Measurements from ENCODE around the gene ABCA7.

Gene ABCA7

DNA sequence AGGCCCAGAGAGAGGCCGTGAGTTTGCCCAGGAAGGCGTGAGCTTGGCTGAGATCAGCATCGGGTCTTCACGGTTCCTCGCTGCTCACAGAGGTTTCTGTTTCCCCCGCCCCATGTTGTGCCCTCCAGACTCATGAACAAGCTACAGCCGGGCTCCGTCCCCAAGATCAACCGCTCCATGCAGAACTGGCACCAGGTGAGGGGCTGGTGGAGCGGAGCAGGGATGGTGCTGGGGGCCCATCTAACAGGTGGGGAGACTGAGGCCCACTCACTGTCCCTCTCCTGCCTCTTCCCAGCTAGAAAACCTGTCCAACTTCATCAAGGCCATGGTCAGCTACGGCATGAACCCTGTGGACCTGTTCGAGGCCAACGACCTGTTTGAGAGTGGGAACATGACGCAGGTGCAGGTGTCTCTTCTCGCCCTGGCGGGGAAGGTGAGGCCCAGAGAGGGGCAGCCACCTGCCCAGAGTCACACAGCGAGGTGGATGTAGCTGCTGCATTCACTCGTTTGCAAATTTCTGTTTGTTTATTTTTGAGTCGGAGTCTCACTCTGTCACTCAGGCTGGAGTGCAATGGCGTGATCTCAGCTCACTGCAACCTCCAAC, 7.5 kb upstream of the ABCA7 start:
- TF ChIP-seq, protein P1, sequence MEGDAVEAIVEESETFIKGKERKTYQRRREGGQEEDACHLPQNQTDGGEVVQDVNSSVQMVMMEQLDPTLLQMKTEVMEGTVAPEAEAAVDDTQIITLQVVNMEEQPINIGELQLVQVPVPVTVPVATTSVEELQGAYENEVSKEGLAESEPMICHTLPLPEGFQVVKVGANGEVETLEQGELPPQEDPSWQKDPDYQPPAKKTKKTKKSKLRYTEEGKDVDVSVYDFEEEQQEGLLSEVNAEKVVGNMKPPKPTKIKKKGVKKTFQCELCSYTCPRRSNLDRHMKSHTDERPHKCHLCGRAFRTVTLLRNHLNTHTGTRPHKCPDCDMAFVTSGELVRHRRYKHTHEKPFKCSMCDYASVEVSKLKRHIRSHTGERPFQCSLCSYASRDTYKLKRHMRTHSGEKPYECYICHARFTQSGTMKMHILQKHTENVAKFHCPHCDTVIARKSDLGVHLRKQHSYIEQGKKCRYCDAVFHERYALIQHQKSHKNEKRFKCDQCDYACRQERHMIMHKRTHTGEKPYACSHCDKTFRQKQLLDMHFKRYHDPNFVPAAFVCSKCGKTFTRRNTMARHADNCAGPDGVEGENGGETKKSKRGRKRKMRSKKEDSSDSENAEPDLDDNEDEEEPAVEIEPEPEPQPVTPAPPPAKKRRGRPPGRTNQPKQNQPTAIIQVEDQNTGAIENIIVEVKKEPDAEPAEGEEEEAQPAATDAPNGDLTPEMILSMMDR (IDR thresholded peaks at IDR 0.05; ENCODE audit: control insufficient read depth, insufficient read depth, low read depth, low read length, missing control alignments): no peak
- no peak overlapping the region for H3K4me3 ChIP-seq (ENCODE audit: control insufficient read depth, low read depth, low read length)
- DNase-seq (ENCODE audit: low read depth): no peak

DNA sequence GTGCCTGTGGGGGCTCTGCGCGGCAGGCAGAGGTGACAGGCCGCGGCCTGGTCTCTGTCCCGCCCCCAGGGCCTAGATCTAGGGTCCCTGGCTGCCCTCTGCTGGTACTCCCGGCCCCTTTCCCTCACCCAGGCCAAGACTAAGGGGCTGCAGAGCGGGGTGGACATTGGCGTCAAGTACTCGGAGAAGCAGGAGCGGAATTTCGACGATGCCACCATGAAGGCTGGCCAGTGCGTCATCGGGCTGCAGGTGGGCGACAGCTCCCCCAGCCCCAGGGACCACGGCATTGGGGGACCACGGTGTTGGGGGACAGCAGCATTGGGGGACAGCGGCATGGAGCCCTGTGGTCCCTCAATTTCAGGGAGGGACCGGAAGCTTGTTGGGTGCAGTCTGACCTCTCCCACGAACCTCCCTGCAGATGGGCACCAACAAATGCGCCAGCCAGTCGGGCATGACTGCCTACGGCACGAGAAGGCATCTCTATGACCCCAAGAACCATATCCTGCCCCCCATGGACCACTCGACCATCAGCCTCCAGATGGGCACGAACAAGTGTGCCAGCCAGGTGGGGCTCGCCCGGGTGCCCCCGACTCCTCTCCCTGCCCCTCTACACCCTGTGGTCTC, 3.8 kb upstream of the ABCA7 start:
- TF ChIP-seq, protein P1 (IDR thresholded peaks at IDR 0.05; ENCODE audit: control insufficient read depth, insufficient read depth, low read depth, low read length, missing control alignments): no peak
- no peak for DNase-seq (ENCODE audit: low read depth)
- no peak overlapping the region for H3K4me3 ChIP-seq (ENCODE audit: control insufficient read depth, low read depth, low read length)

DNA sequence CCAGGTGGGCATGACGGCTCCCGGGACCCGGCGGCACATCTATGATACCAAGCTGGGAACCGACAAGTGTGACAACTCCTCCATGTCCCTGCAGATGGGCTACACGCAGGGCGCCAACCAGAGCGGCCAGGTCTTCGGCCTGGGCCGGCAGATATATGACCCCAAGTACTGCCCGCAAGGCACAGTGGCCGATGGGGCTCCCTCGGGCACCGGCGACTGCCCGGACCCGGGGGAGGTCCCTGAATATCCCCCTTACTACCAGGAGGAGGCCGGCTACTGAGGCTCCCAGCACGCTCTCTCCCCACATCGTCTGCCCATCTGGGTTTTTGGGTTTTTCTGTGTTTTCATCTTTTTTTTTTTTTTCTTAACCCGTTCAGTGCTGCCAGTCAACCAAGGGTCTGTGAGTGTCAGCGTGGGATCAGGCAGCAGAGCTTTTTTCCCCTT, 2.3 kb upstream of the ABCA7 start:
- no peak for DNase-seq (ENCODE audit: low read depth)
- H3K4me3 ChIP-seq (ENCODE audit: control insufficient read depth, low read depth, low read length): no peak overlapping the region
- TF ChIP-seq, protein P1 (IDR thresholded peaks at IDR 0.05; ENCODE audit: control insufficient read depth, insufficient read depth, low read depth, low read length, missing control alignments): no peak

DNA sequence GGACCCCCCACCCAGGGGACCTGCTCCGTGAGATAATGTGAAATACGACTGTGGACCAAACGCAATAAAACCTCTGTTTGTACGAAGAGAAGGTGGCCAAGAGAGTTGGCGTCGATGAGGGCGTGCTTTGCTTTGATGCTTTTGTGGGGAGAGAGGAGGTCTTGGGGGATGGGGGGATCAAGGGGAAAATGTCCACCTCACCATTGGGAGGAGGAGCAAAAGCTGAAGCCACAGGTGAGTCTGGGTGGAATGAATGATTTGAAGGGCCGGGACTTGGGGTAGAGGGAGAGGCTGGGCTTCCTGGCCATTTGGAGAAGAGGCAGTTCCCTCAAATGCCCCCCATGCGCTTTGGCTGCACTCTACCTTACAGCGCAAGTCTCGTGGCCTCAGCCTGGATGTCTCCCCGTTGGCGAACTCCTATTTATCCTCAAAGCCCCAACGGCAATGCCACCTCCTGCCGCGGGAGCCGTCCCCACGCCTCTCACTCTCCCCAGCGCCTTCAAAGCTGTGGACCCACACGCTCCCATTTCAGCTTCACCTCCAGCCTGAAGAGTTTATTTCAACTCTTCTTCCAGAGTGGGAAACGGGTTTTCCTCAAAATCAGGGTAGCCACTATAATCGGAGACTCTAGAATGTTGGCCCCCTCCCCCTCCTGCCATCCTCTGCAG, 795 bp upstream of the ABCA7 start:
- TF ChIP-seq, protein P1 (IDR thresholded peaks at IDR 0.05; ENCODE audit: control insufficient read depth, insufficient read depth, low read depth, low read length, missing control alignments): no peak
- H3K4me3 ChIP-seq (ENCODE audit: control insufficient read depth, low read depth, low read length): no peak overlapping the region

DNA sequence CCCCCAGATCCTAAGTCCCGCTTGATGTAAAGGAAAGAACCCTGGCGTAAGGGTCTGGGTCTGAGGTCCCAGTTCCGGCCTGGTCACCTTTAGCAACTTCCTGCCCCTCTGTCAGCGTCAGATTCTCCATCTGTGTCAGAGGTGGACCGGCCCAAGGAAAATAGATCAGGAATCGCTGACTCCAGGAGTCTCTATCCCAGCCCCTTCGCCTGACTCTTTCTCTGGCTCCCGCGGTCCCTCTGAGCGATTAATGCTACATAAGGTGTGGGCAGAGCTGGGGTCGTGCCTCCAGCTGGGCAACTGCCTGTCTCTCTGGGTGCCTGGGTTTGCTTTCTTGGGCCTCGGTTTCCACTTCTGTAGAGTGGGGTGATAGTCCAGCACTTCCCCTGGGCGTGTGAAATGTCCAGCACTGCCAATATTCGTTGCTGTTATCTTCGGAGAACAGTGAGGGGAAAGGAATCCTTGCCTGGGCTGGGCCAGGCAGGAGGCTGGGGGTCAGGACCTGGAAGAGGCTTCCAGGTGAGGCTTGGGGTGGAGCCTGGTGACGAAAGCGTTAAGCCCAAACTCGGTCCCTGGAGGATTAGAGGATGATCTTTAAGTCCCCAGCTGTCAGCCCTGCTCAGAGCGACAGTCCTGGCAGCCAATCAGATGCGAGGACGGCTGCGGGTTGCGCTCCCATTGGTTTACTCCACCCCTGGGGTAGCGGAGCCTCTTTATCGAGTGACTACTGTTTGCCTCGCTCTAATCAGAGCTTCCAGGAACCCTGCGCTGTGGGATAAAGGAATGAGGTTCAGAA, 767 bp downstream of the ABCA7 start:
- peak overlapping the region; percentile 54 for H3K4me3 ChIP-seq (ENCODE audit: control insufficient read depth, low read depth, low read length)
- TF ChIP-seq, protein P1 (IDR thresholded peaks at IDR 0.05; ENCODE audit: control insufficient read depth, insufficient read depth, low read depth, low read length, missing control alignments): no peak
- DNase-seq (ENCODE audit: low read depth): peak; percentile 83

More for the DNA sequence above, 795 bp upstream of the ABCA7 start:
- no peak for DNase-seq (ENCODE audit: low read depth)

DNA sequence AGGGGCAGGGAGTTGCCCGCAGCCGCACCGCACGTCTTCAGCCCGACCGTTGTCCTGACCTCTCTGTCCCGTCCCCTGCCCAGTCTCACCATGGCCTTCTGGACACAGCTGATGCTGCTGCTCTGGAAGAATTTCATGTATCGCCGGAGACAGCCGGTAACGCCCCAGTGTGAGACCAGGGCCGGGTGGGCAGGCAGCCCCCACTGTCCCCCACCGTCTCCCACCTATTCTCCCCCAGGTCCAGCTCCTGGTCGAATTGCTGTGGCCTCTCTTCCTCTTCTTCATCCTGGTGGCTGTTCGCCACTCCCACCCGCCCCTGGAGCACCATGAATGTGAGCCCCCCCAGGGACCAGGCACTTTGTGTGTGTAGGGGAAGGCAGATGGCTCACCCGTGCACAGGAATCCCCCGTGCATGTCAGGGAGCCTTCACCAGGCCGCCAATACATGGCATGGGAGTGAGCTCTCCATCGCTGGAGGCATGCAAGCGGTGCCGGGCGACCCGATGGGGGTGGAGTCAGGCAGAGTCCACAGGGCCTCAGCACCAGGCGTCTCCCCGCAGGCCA, 1.4 kb downstream of the ABCA7 start:
- TF ChIP-seq, protein P1 (IDR thresholded peaks at IDR 0.05; ENCODE audit: control insufficient read depth, insufficient read depth, low read depth, low read length, missing control alignments): no peak
- peak overlapping the region; percentile 28 for H3K4me3 ChIP-seq (ENCODE audit: control insufficient read depth, low read depth, low read length)
- DNase-seq (ENCODE audit: low read depth): no peak
